HCT116 (cell line): ENCODE measurements around the gene MESD. TPM values are rescaled to one million over a fixed set of nuclear protein-coding genes. Genes with fewer than 3 reads are reported as not detected.

Source experiments
- ATAC-seq: fragments of 200-7000 bp; cut with Tn5 transposase; 2 replicates; pipeline ENCODE4 v1.9.1; 2020; ENCODE audit warnings: mild to moderate bottlenecking, moderate library complexity
- BruUV-seq: library from RNA; stranded (reverse); fragments of 400-500 nt; replicated peaks from 2 replicates; lab custom pipeline; 2021; lab: Mats Ljungman, UMichigan
- CTCF ChIA-PET: fragments of 300-600 bp; sonication (Branson Sonifier 250); formaldehyde crosslinking; loops from one replicate; lab custom pipeline; 2021; ENCODE audit warnings: antibody characterized with exemption; lab: Charles Lee
- POLR2A ChIA-PET: fragments of 300-600, 350-600 bp; sonication (Branson Sonifier 250); formaldehyde crosslinking; loops from one replicate; lab custom pipeline; 2021; ENCODE audit warnings: antibody characterized with exemption; lab: Charles Lee
- RAD21 ChIA-PET, 2 experiments: fragments of 300-600 bp; sonication (Branson Sonifier 250); formaldehyde crosslinking; loops; one replicate each; lab custom pipeline; 2023; ENCODE audit warnings: low total read pairs in 2 of 2; ENCODE audit not compliant: uncharacterized antibody in 2 of 2, unreplicated experiment in 2 of 2, low non-redundant PET in 1 of 2; lab: Charles Lee
- DNase-seq: peaks from one replicate; pipeline ENCODE4 v3.0.0-alpha.2; 2010; ENCODE audit warnings: low read depth, low spot score
- H2AFZ ChIP-seq: fragments of 200-600 bp; shearing (Covaris generic), sonication (generic); 2 replicates; pipeline ENCODE4 v1.6.1; 2017; ENCODE audit warnings: low read depth, mixed run types, mixed read lengths, antibody characterized with exemption, low read length; ENCODE audit not compliant: poor library complexity, severe bottlenecking
- H3K27ac ChIP-seq: 2 replicates; pipeline ENCODE4 v1.5.1; 2012; ENCODE audit warnings: low read depth, low read length
- H3K27me3 ChIP-seq: fragments of 200-600 bp; sonication (generic); 2 replicates; pipeline ENCODE4 v1.6.1; 2016; ENCODE audit warnings: mixed run types, low read length, mixed read lengths; ENCODE audit not compliant: insufficient read depth
- H3K36me3 ChIP-seq, 2 experiments: fragments of 200-500 bp in 1 of 2; fragments of 200-600 bp in 1 of 2; sonication (Bioruptor generic) in 1 of 2; sonication (generic) in 1 of 2; 2 replicates each; pipeline versions ENCODE4 v1.5.1 to v1.6.1; 2014 to 2016; ENCODE audit warnings: low read length in 2 of 2, inconsistent platforms in 1 of 2, mixed read lengths in 1 of 2, mixed run types in 1 of 2; ENCODE audit not compliant: insufficient read depth in 2 of 2, control insufficient read depth in 1 of 2
- H3K4me1 ChIP-seq, 2 experiments: fragments of 200-600 bp in 1 of 2; sonication (generic) in 1 of 2; 2 replicates each; pipeline versions ENCODE4 v1.5.1 to v1.6.1; 2012 to 2017; ENCODE audit warnings: low read length in 2 of 2, inconsistent platforms in 1 of 2, mild to moderate bottlenecking in 1 of 2, mixed read lengths in 1 of 2, mixed run types in 1 of 2, moderate library complexity in 1 of 2; ENCODE audit not compliant: insufficient read depth in 2 of 2, control insufficient read depth in 1 of 2
- H3K4me2 ChIP-seq: fragments of 200-600 bp; sonication (generic); 2 replicates; pipeline ENCODE4 v1.6.1; 2017; ENCODE audit warnings: mixed run types, low read length, mixed read lengths
- H3K4me3 ChIP-seq, 2 experiments: fragments of 200-600 bp in 1 of 2; sonication (generic) in 1 of 2; replicated peaks in 1 of 2; 2 replicates each; pipeline ENCODE4 v1.5.1; 2011 to 2016; ENCODE audit warnings: low read length in 2 of 2, control low read depth in 1 of 2, low read depth in 1 of 2, mild to moderate bottlenecking in 1 of 2, mixed read lengths in 1 of 2, mixed run types in 1 of 2
- H3K79me2 ChIP-seq: fragments of 200-600 bp; sonication (generic); 2 replicates; pipeline ENCODE4 v1.6.1; 2017; ENCODE audit warnings: mild to moderate bottlenecking, mixed run types, low read length, moderate library complexity, mixed read lengths; ENCODE audit not compliant: insufficient read depth
- H3K9ac ChIP-seq: fragments of 200-600 bp; sonication (generic); 2 replicates; pipeline ENCODE4 v1.6.1; 2016; ENCODE audit warnings: low read length, mixed read lengths
- H3K9me2 ChIP-seq: fragments of 200-600 bp; sonication (generic), shearing (Covaris generic); 2 replicates; pipeline ENCODE4 v1.6.1; 2017; ENCODE audit warnings: mixed run types, mild to moderate bottlenecking, moderate library complexity; ENCODE audit not compliant: insufficient read depth
- H3K9me3 ChIP-seq, 2 experiments: fragments of 200-500 bp in 1 of 2; fragments of 200-600 bp in 1 of 2; sonication (Bioruptor generic) in 1 of 2; sonication (generic) in 1 of 2; 2 replicates each; pipeline ENCODE4 v1.6.1; 2014 to 2017; ENCODE audit warnings: low read length in 2 of 2, mixed read lengths in 2 of 2, inconsistent platforms in 1 of 2, low read depth in 1 of 2, mild to moderate bottlenecking in 1 of 2, mixed run types in 1 of 2, moderate library complexity in 1 of 2; ENCODE audit not compliant: control insufficient read depth in 1 of 2, insufficient read depth in 1 of 2
- H4K20me1 ChIP-seq: fragments of 200-600 bp; sonication (generic), shearing (Covaris generic); 2 replicates; pipeline ENCODE4 v1.6.1; 2017; ENCODE audit warnings: mixed run types, mild to moderate bottlenecking, moderate library complexity; ENCODE audit not compliant: insufficient read depth
- CBX3 ChIP-seq: IDR thresholded peaks from 2 replicates; pipeline ENCODE4 v1.6.1; 2012; ENCODE audit warnings: low read depth
- POLR2AphosphoS5 ChIP-seq: IDR thresholded peaks from 2 replicates; pipeline ENCODE4 v1.6.1; 2011; ENCODE audit warnings: mild to moderate bottlenecking, low read depth, low read length, moderate library complexity
- RAD21 ChIP-seq: IDR thresholded peaks from 2 replicates; pipeline ENCODE4 v1.6.1; 2012; ENCODE audit warnings: low read depth, mild to moderate bottlenecking
- ZFX ChIP-seq: fragments of 450-650 bp; IDR thresholded peaks from 2 replicates; pipeline ENCODE4 v1.6.1; 2017
- intact Hi-C: fragments of 100-400 bp; cut with micrococcal nuclease; formaldehyde crosslinking; loops from 2 replicates; pipeline ENCODE4 v1.10.0; 2022
- total RNA-seq: library from RNA; stranded (reverse); gene quantifications from one replicate; pipeline ENCODE4 v1.2.1, GENCODE V29; 2021; ENCODE audit not compliant: unreplicated experiment
- TF ChIP-seq, protein P1 (sequence below), 3 experiments: fragments of 200-600 bp in 1 of 3; sonication (generic) in 1 of 3; IDR thresholded peaks in 2 of 3; conservative IDR thresholded peaks in 1 of 3; 2 replicates each; pipeline ENCODE4 v1.5.1; 2012 to 2017; ENCODE audit warnings: low read depth in 2 of 3, low read length in 2 of 3, antibody characterized with exemption in 1 of 3, borderline replicate concordance in 1 of 3, control low read depth in 1 of 3, mild to moderate bottlenecking in 1 of 3, mixed read lengths in 1 of 3, mixed run types in 1 of 3, moderate library complexity in 1 of 3; ENCODE audit not compliant: insufficient read depth in 1 of 3
- TF ChIP-seq, protein P2 (sequence below): IDR thresholded peaks from 2 replicates; pipeline ENCODE4 v1.6.1; 2012
- TF ChIP-seq, protein P3 (sequence below): IDR thresholded peaks from 2 replicates; pipeline ENCODE4 v1.6.1; 2012

The MESD gene
- total RNA-seq, 1 experiment from 2014 or later: 22.5 TPM

DNA sequence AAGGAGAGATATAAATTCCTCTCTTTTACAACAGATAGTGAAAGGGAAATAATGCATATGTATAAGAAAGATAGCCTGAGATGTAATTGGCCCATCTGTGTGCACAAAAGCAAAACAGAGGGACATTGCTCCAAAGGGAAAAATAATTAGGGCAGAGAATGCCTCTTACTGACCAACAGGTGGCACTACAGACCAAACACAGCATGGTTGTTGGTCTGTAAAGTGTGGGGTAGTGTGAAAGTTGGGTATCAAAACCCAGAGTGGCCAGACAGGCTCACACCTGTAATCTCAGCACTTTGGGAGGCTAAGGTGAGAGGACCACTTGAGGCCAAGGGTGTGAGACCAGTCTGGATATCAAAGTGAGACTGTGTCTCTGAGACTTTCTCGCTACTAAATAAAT is 6.6 kb upstream of the MESD start:
- ChIA-PET CTCF (no interaction called here), POLR2A (interaction anchor here (0.7 kb wide), 1 partner anchor 256 kb away, joined by 3 read pairs; no protein-coding TSS in a partner anchor), RAD21 (no interaction called here)
- no peaks in the 10 kb centered on the region for H4K20me1 ChIP-seq
- TF ChIP-seq POLR2AphosphoS5 (no peak), RAD21 (peak; percentile 63), CBX3 (peak; percentile 51; the same call in 1 of the 2 replicates)
- TF ChIP-seq, protein P1, sequence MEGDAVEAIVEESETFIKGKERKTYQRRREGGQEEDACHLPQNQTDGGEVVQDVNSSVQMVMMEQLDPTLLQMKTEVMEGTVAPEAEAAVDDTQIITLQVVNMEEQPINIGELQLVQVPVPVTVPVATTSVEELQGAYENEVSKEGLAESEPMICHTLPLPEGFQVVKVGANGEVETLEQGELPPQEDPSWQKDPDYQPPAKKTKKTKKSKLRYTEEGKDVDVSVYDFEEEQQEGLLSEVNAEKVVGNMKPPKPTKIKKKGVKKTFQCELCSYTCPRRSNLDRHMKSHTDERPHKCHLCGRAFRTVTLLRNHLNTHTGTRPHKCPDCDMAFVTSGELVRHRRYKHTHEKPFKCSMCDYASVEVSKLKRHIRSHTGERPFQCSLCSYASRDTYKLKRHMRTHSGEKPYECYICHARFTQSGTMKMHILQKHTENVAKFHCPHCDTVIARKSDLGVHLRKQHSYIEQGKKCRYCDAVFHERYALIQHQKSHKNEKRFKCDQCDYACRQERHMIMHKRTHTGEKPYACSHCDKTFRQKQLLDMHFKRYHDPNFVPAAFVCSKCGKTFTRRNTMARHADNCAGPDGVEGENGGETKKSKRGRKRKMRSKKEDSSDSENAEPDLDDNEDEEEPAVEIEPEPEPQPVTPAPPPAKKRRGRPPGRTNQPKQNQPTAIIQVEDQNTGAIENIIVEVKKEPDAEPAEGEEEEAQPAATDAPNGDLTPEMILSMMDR (IDR thresholded peaks at IDR 0.05 in 2 of 3, conservative IDR thresholded peaks at IDR 0.05 in 1 of 3; ENCODE audit: borderline replicate concordance in 1 of 3, insufficient read depth in 1 of 3, low read depth in 2 of 3, low read length in 2 of 3): peak; percentile 49 to 76 (median 61); a peak in 5 of 6 replicates
- intact Hi-C loops: loop anchor here (5.0 to 10.0 kb wide), 3 partner anchors 111 to 329 kb away; partner anchors contain the start of gene STARD5
- H3K4me2 ChIP-seq: no peak overlapping the region
- H3K36me3 ChIP-seq: no peaks in the 10 kb centered on the region
- H3K4me3 ChIP-seq: no peak overlapping the region
- no TSS peak for BruUV-seq
- H3K79me2 ChIP-seq: peaks cover 8% of the 10 kb centered on the region; the same call in 1 of the 2 replicates
- H3K4me1 ChIP-seq: peaks cover 17 to 34% of the 10 kb centered on the region in 2 experiments
- ATAC-seq: no peak
- no peaks in the 10 kb centered on the region for H3K9me2 ChIP-seq
- no peak overlapping the region for H2AFZ ChIP-seq
- H3K27me3 ChIP-seq: no peaks in the 10 kb centered on the region
- no peak overlapping the region for H3K27ac ChIP-seq
- no peak for DNase-seq
- no peaks in the 10 kb centered on the region for H3K9me3 ChIP-seq
- H3K9ac ChIP-seq: no peak overlapping the region

DNA sequence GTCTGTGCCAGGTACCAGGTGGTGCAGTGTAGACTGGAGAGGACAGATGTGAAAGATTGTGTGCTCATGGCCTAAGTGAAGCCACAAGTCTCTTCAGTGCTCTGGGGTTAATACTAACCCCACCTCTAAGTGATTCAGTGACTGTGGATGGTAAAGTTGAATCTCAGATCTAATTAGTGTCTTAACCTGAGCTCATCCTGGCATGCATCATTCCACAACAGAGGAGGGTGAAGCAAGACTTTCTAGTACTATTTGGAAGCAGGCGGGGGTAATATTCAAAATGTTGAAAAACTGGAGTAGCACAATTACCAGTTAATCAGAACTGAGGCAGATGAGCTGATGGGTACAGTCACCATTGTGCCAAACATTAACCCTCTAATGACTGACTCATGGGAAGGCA is 2.8 kb upstream of the MESD start:
- DNase-seq (no peak), ATAC-seq (no peak)
- Histone ChIP-seq H3K9me2 (no peaks in the 10 kb centered on the region), H2AFZ (no peak overlapping the region), H3K79me2 (peaks cover 19% of the 10 kb centered on the region), H3K36me3 (no peaks in the 10 kb centered on the region), H3K4me2 (no peak overlapping the region), H3K9me3 (no peaks in the 10 kb centered on the region), H3K9ac (no peak overlapping the region), H3K4me3 (no peak overlapping the region), H4K20me1 (no peaks in the 10 kb centered on the region), H3K27me3 (no peaks in the 10 kb centered on the region), H3K27ac (no peak overlapping the region), H3K4me1 (peaks cover 13 to 35% of the 10 kb centered on the region in 2 experiments; a peak in 3 of 4 replicates)
- RAD21 ChIA-PET: no interaction called here
- BruUV-seq: no TSS peak
- intact Hi-C loops: loop anchor here (10.0 kb wide), 1 partner anchor 332 kb away; the partner anchor contains the start of gene STARD5
- CTCF ChIA-PET: interaction anchor here (3.2 kb wide), 1 partner anchor 274 kb away, joined by 14 read pairs; no protein-coding TSS in a partner anchor
- POLR2A ChIA-PET: no interaction called here
- TF ChIP-seq ZFX (no peak), CBX3 (no peak)
- TF ChIP-seq, protein P2, sequence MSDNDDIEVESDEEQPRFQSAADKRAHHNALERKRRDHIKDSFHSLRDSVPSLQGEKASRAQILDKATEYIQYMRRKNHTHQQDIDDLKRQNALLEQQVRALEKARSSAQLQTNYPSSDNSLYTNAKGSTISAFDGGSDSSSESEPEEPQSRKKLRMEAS: no peak
- TF ChIP-seq, protein P3, sequence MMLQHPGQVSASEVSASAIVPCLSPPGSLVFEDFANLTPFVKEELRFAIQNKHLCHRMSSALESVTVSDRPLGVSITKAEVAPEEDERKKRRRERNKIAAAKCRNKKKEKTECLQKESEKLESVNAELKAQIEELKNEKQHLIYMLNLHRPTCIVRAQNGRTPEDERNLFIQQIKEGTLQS: no peak
